Measurements from ENCODE around the gene AGTR2.

GRCh38 chrX:116213262-116213661 is 42.7 kb downstream of the AGTR2 start:
- TF ChIP-seq POLR2A (IDR thresholded peaks at IDR 0.05) (no peak), CTCF (IDR thresholded peaks at IDR 0.05) (no peak), POLR2AphosphoS5 (IDR thresholded peaks at IDR 0.05) (no peak)

Measured in transverse colon (tissue), 4 donors.